H1 (cell line): Measurements from ENCODE around the gene GTF2F2. TPM values are rescaled to one million over a fixed set of nuclear protein-coding genes. Genes with fewer than 3 reads are reported as not detected.

Experiments
- CTCF ChIA-PET: fragments of 300-600 bp; sonication (Branson Sonifier 250); formaldehyde crosslinking; loops from one replicate; lab custom pipeline; 2021; ENCODE audit not compliant: partially characterized antibody; lab: Charles Lee
- POLR2A ChIA-PET: fragments of 300-600 bp; sonication (Branson Sonifier 250); formaldehyde crosslinking; loops from one replicate; lab custom pipeline; 2021; ENCODE audit warnings: inconsistent platforms; ENCODE audit not compliant: partially characterized antibody; lab: Charles Lee
- DNase-seq, 2 experiments: peaks; one replicate each; pipeline versions ENCODE4 v3.0.0 to v3.0.0-alpha.2; 2010 to 2022; ENCODE audit warnings: low spot score in 2 of 2, low read depth in 1 of 2, mixed read lengths in 1 of 2
- FAIRE-seq: peaks from 2 replicates; lab custom pipeline; 2011; peaks lifted over from hg19 to GRCh38; lab: Jason Lieb, UNC
- H2AFZ ChIP-seq: 2 replicates; pipeline ENCODE4 v1.8.1; 2012; ENCODE audit warnings: low read length, inconsistent platforms
- H2AK5ac ChIP-seq: 2 replicates; pipeline ENCODE4 v1.6.1; 2013; ENCODE audit warnings: low read depth, low read length
- H2BK120ac ChIP-seq: replicated peaks from 2 replicates; pipeline ENCODE3; 2013; ENCODE audit warnings: low read depth, low read length, inconsistent platforms
- H2BK12ac ChIP-seq: 2 replicates; pipeline ENCODE4 v1.6.1; 2013; ENCODE audit warnings: low read depth, low read length
- H2BK15ac ChIP-seq: 2 replicates; pipeline ENCODE4 v1.6.1; 2013; ENCODE audit warnings: low read length
- H2BK20ac ChIP-seq: 2 replicates; pipeline ENCODE4 v1.6.1; 2013; ENCODE audit warnings: low read length
- H2BK5ac ChIP-seq: 2 replicates; pipeline ENCODE4 v1.6.1; 2013; ENCODE audit warnings: low read depth, low read length
- H3K14ac ChIP-seq: 2 replicates; pipeline ENCODE4 v1.6.1; 2013; ENCODE audit warnings: inconsistent platforms; ENCODE audit not compliant: insufficient read length
- H3K18ac ChIP-seq: 2 replicates; pipeline ENCODE4 v1.6.1; 2013; ENCODE audit warnings: low read length; ENCODE audit errors: extremely low read depth
- H3K23ac ChIP-seq: 2 replicates; pipeline ENCODE4 v1.6.1; 2013; ENCODE audit warnings: inconsistent platforms; ENCODE audit not compliant: insufficient read length
- H3K23me2 ChIP-seq: 2 replicates; pipeline ENCODE4 v1.6.1; 2013; ENCODE audit warnings: low read depth, low read length
- H3K27ac ChIP-seq: 2 replicates; pipeline ENCODE4 v1.6.1; 2011; ENCODE audit warnings: low read depth, low read length, inconsistent platforms
- H3K27me3 ChIP-seq, 4 experiments: replicated peaks in 1 of 4; 1 replicate in 1 of 4; 2 replicates in 3 of 4; pipeline versions ENCODE4 v1.6.1 to v1.8.1; 2011 to 2013; ENCODE audit warnings: low read length in 3 of 4, mild to moderate bottlenecking in 3 of 4, inconsistent platforms in 2 of 4, mixed read lengths in 2 of 4, moderate library complexity in 1 of 4; ENCODE audit not compliant: control insufficient read depth in 3 of 4, insufficient read depth in 3 of 4; ENCODE audit errors: extremely low read depth in 1 of 4
- H3K36me3 ChIP-seq, 4 experiments: 2 replicates each; pipeline versions ENCODE4 v1.6.1 to v1.8.1; 2011 to 2013; ENCODE audit warnings: mild to moderate bottlenecking in 4 of 4, low read length in 3 of 4, moderate library complexity in 2 of 4, control low read depth in 1 of 4, inconsistent platforms in 1 of 4; ENCODE audit not compliant: insufficient read depth in 4 of 4, control insufficient read depth in 2 of 4
- H3K4ac ChIP-seq: replicated peaks from 2 replicates; pipeline ENCODE3; 2013; ENCODE audit warnings: low read length, low read depth, mixed read lengths, inconsistent platforms; ENCODE audit not compliant: insufficient read length
- H3K4me1 ChIP-seq, 4 experiments: replicated peaks in 1 of 4; 1 replicate in 1 of 4; 2 replicates in 3 of 4; pipeline versions ENCODE4 v1.6.1 to v1.8.1; 2011 to 2013; ENCODE audit warnings: low read length in 3 of 4, inconsistent platforms in 2 of 4, mixed read lengths in 1 of 4; ENCODE audit not compliant: insufficient read depth in 4 of 4, control insufficient read depth in 3 of 4
- H3K4me2 ChIP-seq, 2 experiments: 2 replicates each; pipeline versions ENCODE4 v1.6.1 to v1.8.1; 2011 to 2013; ENCODE audit warnings: low read depth in 2 of 2, low read length in 2 of 2, control low read depth in 1 of 2, inconsistent platforms in 1 of 2, mild to moderate bottlenecking in 1 of 2; ENCODE audit not compliant: insufficient read depth in 1 of 2
- H3K4me3 ChIP-seq, 4 experiments: fragments of 200-600, 300-600 bp in 1 of 4; sonication (generic), shearing (Covaris generic), sonication (Bioruptor Twin) in 1 of 4; 2 replicates each; pipeline versions ENCODE4 v1.5.1 to v1.8.1; 2011 to 2016; ENCODE audit warnings: low read length in 4 of 4, low read depth in 3 of 4, control low read depth in 2 of 4, inconsistent platforms in 2 of 4, mild to moderate bottlenecking in 2 of 4, mixed read lengths in 1 of 4, moderate library complexity in 1 of 4; ENCODE audit not compliant: insufficient read depth in 2 of 4; ENCODE audit errors: extremely low read depth in 1 of 4
- H3K56ac ChIP-seq: replicated peaks from 2 replicates; pipeline ENCODE3; 2013; ENCODE audit warnings: low read depth, mild to moderate bottlenecking, mixed read lengths, low read length, inconsistent platforms; ENCODE audit not compliant: insufficient read length
- H3K79me1 ChIP-seq: 2 replicates; pipeline ENCODE4 v1.6.1; 2013; ENCODE audit warnings: low read depth, low read length, control low read depth
- H3K79me2 ChIP-seq, 2 experiments: 2 replicates each; pipeline versions ENCODE4 v1.6.1 to v1.8.1; 2012 to 2013; ENCODE audit warnings: low read length in 2 of 2, mild to moderate bottlenecking in 2 of 2, inconsistent platforms in 1 of 2; ENCODE audit not compliant: insufficient read depth in 2 of 2, control insufficient read depth in 1 of 2
- H3K9ac ChIP-seq, 4 experiments: replicated peaks in 1 of 4; 1 replicate in 1 of 4; 2 replicates in 3 of 4; pipeline versions ENCODE4 v1.6.1 to v1.8.1; 2011 to 2013; ENCODE audit warnings: low read depth in 3 of 4, low read length in 3 of 4, control low read depth in 2 of 4, mild to moderate bottlenecking in 2 of 4, moderate library complexity in 2 of 4, inconsistent platforms in 1 of 4; ENCODE audit errors: extremely low read depth in 1 of 4
- H3K9me3 ChIP-seq, 2 experiments: 2 replicates each; pipeline versions ENCODE4 v1.6.1 to v1.8.1; 2012 to 2013; ENCODE audit warnings: mild to moderate bottlenecking in 2 of 2, moderate library complexity in 2 of 2, control low read depth in 1 of 2, inconsistent platforms in 1 of 2, low read depth in 1 of 2, low read length in 1 of 2, mixed read lengths in 1 of 2; ENCODE audit not compliant: insufficient read depth in 2 of 2
- H4K20me1 ChIP-seq, 2 experiments: replicated peaks in 1 of 2; 2 replicates each; pipeline versions ENCODE3 to v1.8.1; 2011 to 2013; ENCODE audit warnings: inconsistent platforms in 2 of 2, low read length in 2 of 2, mild to moderate bottlenecking in 1 of 2; ENCODE audit not compliant: insufficient read depth in 2 of 2, control insufficient read depth in 1 of 2
- H4K5ac ChIP-seq: 2 replicates; pipeline ENCODE4 v1.6.1; 2013; ENCODE audit warnings: low read length, low read depth, mixed read lengths, inconsistent platforms; ENCODE audit not compliant: insufficient read length
- H4K8ac ChIP-seq: 2 replicates; pipeline ENCODE4 v1.8.0; 2013; ENCODE audit warnings: mild to moderate bottlenecking, moderate library complexity, low read length, inconsistent platforms; ENCODE audit not compliant: insufficient read depth; ENCODE audit errors: extremely low read depth
- H4K91ac ChIP-seq: replicated peaks from 2 replicates; pipeline ENCODE3; 2013; ENCODE audit warnings: low read length, mixed read lengths, inconsistent platforms; ENCODE audit not compliant: insufficient read length
- ZNF274 ChIP-seq: IDR thresholded peaks from 2 replicates; pipeline ENCODE4 v1.7.0; 2012; ENCODE audit warnings: low read length, borderline replicate concordance; ENCODE audit errors: extremely low read depth
- polyA plus RNA-seq, 7 experiments: library from polyadenylated mRNA; depleted of rRNA in 3 of 7; stranded (reverse) in 5 of 7; unstranded in 2 of 7; fragments of >200 nt in 5 of 7; fragments of 200-250 nt in 2 of 7; gene quantifications; 1 replicate in 5 of 7; 2 replicates in 1 of 7; 4 replicates in 1 of 7; pipeline versions ENCODE4 v1.2.1 to v1.2.3, GENCODE V29; 2011 to 2013; ENCODE audit warnings: missing spikeins in 2 of 7, mixed read lengths in 2 of 7
- total RNA-seq: library from RNA; stranded (reverse); fragmentation: NEBNext Ultra II Directional; extraction: Animal tissue kit (Norgen Biotek cat#: 25700); gene quantifications from 2 replicates; pipeline ENCODE4 v1.2.1, GENCODE V29; 2021

GTF2F2 gene
- total and polyA plus RNA-seq, 2 of the 8 experiments (the other 6 are each of a cell fraction or from before 2014, with no cell fraction given): 10.8 to 31.1 TPM

DNA sequence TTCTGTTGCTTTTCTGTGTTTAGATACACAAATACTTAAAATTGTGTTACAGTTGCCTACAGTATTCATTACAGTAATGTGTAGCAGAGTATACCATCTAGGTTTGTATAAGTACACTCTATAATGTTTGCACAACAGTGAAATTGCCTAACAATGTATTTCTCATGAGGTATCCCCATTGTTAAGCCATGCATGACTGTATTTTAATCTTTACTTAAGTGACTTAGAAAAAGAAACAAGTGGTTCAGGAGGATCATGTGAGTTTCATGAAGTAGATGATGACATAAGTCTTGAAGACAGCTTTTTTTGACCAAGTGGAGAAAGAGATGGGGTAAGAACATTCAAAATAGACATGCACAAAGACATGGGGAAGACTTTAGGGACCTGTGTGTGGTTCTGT, 88.9 kb downstream of the GTF2F2 start:
- DNase-seq (no peak), FAIRE-seq (no peak)
- no peak overlapping the region for H3K4me3 ChIP-seq
- no peak overlapping the region for H2BK20ac ChIP-seq
- CTCF ChIA-PET: no interaction called here
- no peak overlapping the region for H4K91ac ChIP-seq
- no peak overlapping the region for H3K18ac ChIP-seq
- peaks cover 0 to 7% (median 6%) of the 10 kb centered on the region in 4 experiments; a peak in 4 of 8 replicates for H3K36me3 ChIP-seq
- H2BK12ac ChIP-seq: no peak overlapping the region
- H2AK5ac ChIP-seq: no peak overlapping the region
- no peak overlapping the region for H3K27ac ChIP-seq
- H4K8ac ChIP-seq: no peak overlapping the region
- H4K20me1 ChIP-seq: peaks cover 0 to 3% of the 10 kb centered on the region in 2 experiments
- no peaks in the 10 kb centered on the region; a peak in 1 of 7 replicates for H3K4me1 ChIP-seq
- no peak overlapping the region for H2BK15ac ChIP-seq
- no peaks in the 10 kb centered on the region for H3K79me1 ChIP-seq
- H3K14ac ChIP-seq: no peak overlapping the region
- H3K9me3 ChIP-seq: no peaks in the 10 kb centered on the region
- no peak overlapping the region for H2BK120ac ChIP-seq
- no peak overlapping the region for H4K5ac ChIP-seq
- POLR2A ChIA-PET: no interaction called here
- no peaks in the 10 kb centered on the region; the same call in 1 of the 2 replicates for H3K23me2 ChIP-seq
- H3K9ac ChIP-seq: no peak overlapping the region
- no peak overlapping the region for H3K4ac ChIP-seq
- 0 out of 4 replicates have a peak, but pooled peaks cover 0 to 2% of the 10 kb centered on the region in 2 experiments for H3K79me2 ChIP-seq
- no peak overlapping the region for H2AFZ ChIP-seq
- H3K56ac ChIP-seq: no peak overlapping the region
- H2BK5ac ChIP-seq: no peak overlapping the region
- H3K4me2 ChIP-seq: no peak overlapping the region
- H3K23ac ChIP-seq: no peak overlapping the region
- no peaks in the 10 kb centered on the region for H3K27me3 ChIP-seq
- TF ChIP-seq ZNF274: no peak
